Karpas-422 (cell line): ENCODE results near the gene ADGRG6. TPM values are rescaled to one million over a fixed set of nuclear protein-coding genes. Genes with fewer than 3 reads are reported as not detected.

ENCODE experiments used
- DNase-seq: peaks from one replicate; pipeline ENCODE4 v3.0.0-alpha.2; 2015
- H2AFZ ChIP-seq: fragments of 200-600 bp; sonication (generic); 2 replicates; pipeline ENCODE4 v1.6.1; 2014; ENCODE audit warnings: antibody characterized with exemption, low read length, mixed read lengths
- H3K27ac ChIP-seq: fragments of 200-600 bp; sonication (generic); 2 replicates; pipeline ENCODE4 v1.5.1; 2014; ENCODE audit warnings: mild to moderate bottlenecking, low read length, moderate library complexity
- H3K27me3 ChIP-seq: fragments of 200-600 bp; sonication (generic); 2 replicates; pipeline ENCODE4 v1.6.1; 2014; ENCODE audit warnings: low read length, mixed read lengths
- H3K36me3 ChIP-seq: fragments of 200-600 bp; sonication (generic); 2 replicates; pipeline ENCODE4 v1.6.1; 2014; ENCODE audit warnings: low read length, mixed read lengths; ENCODE audit not compliant: insufficient read depth
- H3K4me1 ChIP-seq: fragments of 200-600 bp; sonication (generic); 2 replicates; pipeline ENCODE4 v1.6.1; 2014; ENCODE audit warnings: mild to moderate bottlenecking, low read length, mixed read lengths
- H3K4me2 ChIP-seq: fragments of 200-600 bp; sonication (generic); 2 replicates; pipeline ENCODE4 v1.6.1; 2014; ENCODE audit warnings: low read length, low read depth, mild to moderate bottlenecking; ENCODE audit not compliant: poor library complexity, severe bottlenecking
- H3K4me3 ChIP-seq: fragments of 200-600 bp; sonication (generic); 2 replicates; pipeline ENCODE4 v1.5.1; 2014; ENCODE audit warnings: mild to moderate bottlenecking, antibody characterized with exemption, low read length, mixed read lengths
- H3K79me2 ChIP-seq: fragments of 200-600 bp; sonication (generic); 2 replicates; pipeline ENCODE4 v1.6.1; 2014; ENCODE audit warnings: mild to moderate bottlenecking, low read length, mixed read lengths
- H3K9ac ChIP-seq: fragments of 200-600 bp; sonication (generic); 2 replicates; pipeline ENCODE4 v1.6.0; 2014; ENCODE audit warnings: low read length
- H3K9me2 ChIP-seq: fragments of 200-600 bp; sonication (generic), shearing (Covaris generic); replicated peaks from 2 replicates; pipeline ENCODE4 v1.6.0; 2014; ENCODE audit warnings: mild to moderate bottlenecking, low read length, moderate library complexity; ENCODE audit not compliant: insufficient read depth
- H3K9me3 ChIP-seq: fragments of 300-700, 200-600 bp; sonication (generic); 2 replicates; pipeline ENCODE4 v1.6.1; 2014; ENCODE audit warnings: low read length, mixed read lengths
- H4K20me1 ChIP-seq: fragments of 200-600 bp; sonication (generic); 2 replicates; pipeline ENCODE4 v1.6.1; 2014; ENCODE audit warnings: mild to moderate bottlenecking, antibody characterized with exemption, low read length, low read depth; ENCODE audit not compliant: insufficient read depth
- total RNA-seq: library from RNA; depleted of rRNA; stranded (reverse); fragments of >200 nt; shearing (Covaris generic); gene quantifications from 2 replicates; pipeline ENCODE4 v1.2.3, GENCODE V29; 2014; ENCODE audit warnings: low replicate concordance

Gene ADGRG6
- total RNA-seq, 1 experiment from 2014 or later = not detected

DNA sequence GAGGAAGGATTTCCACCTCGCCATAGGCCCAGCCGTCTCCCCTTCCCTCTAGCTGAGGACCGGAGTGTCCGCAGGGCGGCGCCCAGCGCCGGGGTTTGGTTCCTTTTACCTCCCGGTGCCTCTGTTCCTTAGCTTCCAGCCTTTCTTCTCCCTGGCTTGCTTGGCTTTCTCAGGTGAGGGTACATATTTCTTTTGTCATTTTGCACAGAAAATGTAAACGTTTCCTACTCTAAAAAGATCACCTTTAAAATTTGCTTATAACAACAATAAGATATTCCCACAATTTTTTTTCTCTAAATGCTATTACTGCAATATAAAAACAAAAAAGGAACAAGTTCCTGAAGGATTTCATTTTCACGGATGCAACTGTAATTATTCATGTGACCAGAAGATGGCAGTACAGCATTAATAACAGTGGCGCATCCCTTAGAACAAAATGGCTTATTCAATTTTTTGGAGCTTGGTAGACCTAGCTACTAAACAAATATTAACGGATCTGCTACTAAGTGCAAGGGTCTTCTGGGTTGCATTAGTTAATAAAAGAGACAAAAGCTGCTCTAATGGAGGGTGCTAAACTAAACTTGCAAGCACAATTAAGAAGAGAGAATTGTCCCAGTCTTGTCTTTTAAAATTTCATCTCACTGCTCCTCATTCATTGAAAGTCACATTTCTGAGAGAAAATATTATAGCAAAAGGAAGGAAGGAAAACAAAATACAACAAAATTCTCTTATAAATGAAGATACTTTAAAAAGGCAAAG, 172.9 kb downstream of the ADGRG6 start:
- Histone ChIP-seq H3K9me3 (no peaks in the 10 kb centered on the region), H3K9me2 (no peaks in the 10 kb centered on the region), H3K27ac (no peak overlapping the region), H3K9ac (no peak overlapping the region), H3K79me2 (no peaks in the 10 kb centered on the region), H2AFZ (no peak overlapping the region), H3K4me1 (peaks cover 3% of the 10 kb centered on the region), H3K36me3 (no peaks in the 10 kb centered on the region), H3K4me3 (no peak overlapping the region), H4K20me1 (no peaks in the 10 kb centered on the region), H3K4me2 (no peak overlapping the region), H3K27me3 (no peaks in the 10 kb centered on the region)
- peak; percentile 70 for DNase-seq

DNA sequence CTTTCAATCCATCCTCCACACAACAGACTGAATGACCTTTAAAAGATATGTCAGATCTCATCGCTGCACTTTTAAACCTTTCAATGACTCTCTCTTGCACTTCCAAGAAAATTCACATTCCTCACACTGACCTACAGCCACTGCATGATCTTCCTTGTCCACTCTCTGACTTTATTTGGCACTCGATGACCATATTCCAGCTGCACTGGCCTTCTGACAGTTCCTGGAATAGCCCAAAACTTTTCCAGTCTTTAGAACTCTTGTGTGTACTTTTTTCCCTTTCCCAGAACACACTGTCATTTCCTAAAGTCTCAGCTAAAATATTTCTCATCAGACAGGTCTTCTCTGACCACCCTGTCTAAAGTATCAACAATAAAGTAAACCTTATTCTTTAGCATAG, 174.6 kb downstream of the ADGRG6 start:
- H2AFZ ChIP-seq = no peak overlapping the region
- H3K4me2 ChIP-seq = no peak overlapping the region
- no peak for DNase-seq
- no peak overlapping the region for H3K27ac ChIP-seq
- no peaks in the 10 kb centered on the region for H3K36me3 ChIP-seq
- no peaks in the 10 kb centered on the region for H3K9me2 ChIP-seq
- H3K4me3 ChIP-seq = no peak overlapping the region
- H3K4me1 ChIP-seq = peaks cover 3% of the 10 kb centered on the region
- H3K9me3 ChIP-seq = no peaks in the 10 kb centered on the region
- no peak overlapping the region for H3K9ac ChIP-seq
- no peaks in the 10 kb centered on the region for H4K20me1 ChIP-seq
- no peaks in the 10 kb centered on the region for H3K27me3 ChIP-seq
- no peaks in the 10 kb centered on the region for H3K79me2 ChIP-seq

DNA sequence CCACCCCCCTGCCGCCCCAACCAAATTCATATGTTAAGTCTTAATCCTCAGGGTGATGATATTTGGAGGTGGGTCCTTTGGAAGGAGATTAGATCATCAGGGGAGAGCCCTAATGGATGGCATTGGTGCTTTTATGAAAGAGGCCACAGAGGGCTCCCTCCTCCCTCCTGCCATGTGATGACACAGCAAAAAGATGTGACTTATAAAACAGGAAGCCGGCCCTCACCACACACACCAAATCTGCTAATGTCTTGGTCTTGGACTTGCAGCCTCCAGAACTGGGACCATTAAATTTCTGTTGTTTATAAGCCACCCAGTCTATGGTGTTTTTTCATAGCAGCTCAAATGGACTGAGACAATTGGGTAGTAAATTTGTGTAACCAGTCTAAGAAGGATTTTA, 176.3 kb downstream of the ADGRG6 start:
- Histone ChIP-seq H2AFZ (peak overlapping the region; percentile 57; the same call in 1 of the 2 replicates), H3K4me3 (no peak overlapping the region), H4K20me1 (no peaks in the 10 kb centered on the region), H3K27me3 (no peaks in the 10 kb centered on the region), H3K4me2 (no peak overlapping the region), H3K9me3 (no peaks in the 10 kb centered on the region), H3K36me3 (no peaks in the 10 kb centered on the region), H3K9ac (no peak overlapping the region), H3K9me2 (no peaks in the 10 kb centered on the region), H3K79me2 (no peaks in the 10 kb centered on the region), H3K27ac (no peak overlapping the region), H3K4me1 (peaks cover 3% of the 10 kb centered on the region)
- peak; percentile 80 for DNase-seq

GRCh38 chr6:142481466-142481865, 179.7 kb downstream of the ADGRG6 start:
- Histone ChIP-seq H3K4me3 (no peak overlapping the region), H3K36me3 (no peaks in the 10 kb centered on the region), H4K20me1 (no peaks in the 10 kb centered on the region), H2AFZ (no peak overlapping the region), H3K4me1 (peaks cover 3% of the 10 kb centered on the region), H3K27me3 (no peaks in the 10 kb centered on the region), H3K27ac (no peak overlapping the region), H3K4me2 (no peak overlapping the region), H3K79me2 (no peaks in the 10 kb centered on the region), H3K9ac (no peak overlapping the region), H3K9me2 (no peaks in the 10 kb centered on the region), H3K9me3 (no peaks in the 10 kb centered on the region)
- DNase-seq = no peak

- no peaks in the 10 kb centered on the region for H3K9me2 ChIP-seq
- no peak overlapping the region for H2AFZ ChIP-seq
- peaks cover 3% of the 10 kb centered on the region for H3K4me1 ChIP-seq
- H4K20me1 ChIP-seq = no peaks in the 10 kb centered on the region
- no peak overlapping the region for H3K27ac ChIP-seq
- H3K36me3 ChIP-seq = no peaks in the 10 kb centered on the region
- no peaks in the 10 kb centered on the region for H3K9me3 ChIP-seq
- H3K4me3 ChIP-seq = no peak overlapping the region
- H3K27me3 ChIP-seq = no peaks in the 10 kb centered on the region
- H3K4me2 ChIP-seq = no peak overlapping the region
- no peak for DNase-seq
- H3K9ac ChIP-seq = no peak overlapping the region
- H3K79me2 ChIP-seq = no peaks in the 10 kb centered on the region
Observed at GRCh38 chr6:142482249-142482648, 180.4 kb downstream of the ADGRG6 start.

GRCh38 chr6:142482974-142483373, 181.2 kb downstream of the ADGRG6 start:
- no peaks in the 10 kb centered on the region for H3K79me2 ChIP-seq
- H3K4me2 ChIP-seq = no peak overlapping the region

DNA sequence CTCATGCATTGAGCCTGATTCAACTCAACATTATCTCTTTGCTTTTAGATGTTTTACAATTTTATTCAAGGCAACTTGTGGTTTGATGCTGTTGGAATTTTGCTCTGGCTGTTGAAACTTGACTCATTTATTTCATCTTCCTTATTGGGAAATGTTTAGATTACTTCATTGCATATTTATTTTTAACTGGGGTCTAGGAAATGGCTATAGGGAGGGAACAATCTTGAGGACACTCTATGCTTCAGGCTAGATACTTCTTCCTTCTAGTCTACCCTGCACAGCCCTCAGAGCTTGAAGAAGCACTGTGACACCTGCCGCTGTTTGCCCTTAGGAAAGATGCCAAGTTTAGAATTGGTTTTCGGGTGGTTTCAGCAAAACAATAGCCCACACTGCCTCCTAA, 183.4 kb downstream of the ADGRG6 start:
- DNase-seq = no peak
- Histone ChIP-seq H3K36me3 (no peaks in the 10 kb centered on the region), H4K20me1 (no peaks in the 10 kb centered on the region), H3K4me3 (no peak overlapping the region), H3K27ac (no peak overlapping the region), H3K27me3 (no peaks in the 10 kb centered on the region), H3K9me2 (no peaks in the 10 kb centered on the region), H3K4me1 (no peaks in the 10 kb centered on the region), H3K79me2 (no peaks in the 10 kb centered on the region), H2AFZ (no peak overlapping the region), H3K4me2 (no peak overlapping the region), H3K9me3 (no peaks in the 10 kb centered on the region), H3K9ac (no peak overlapping the region)

More at GRCh38 chr6:142482974-142483373, 181.2 kb downstream of the ADGRG6 start:
- H3K9ac ChIP-seq = no peak overlapping the region
- H4K20me1 ChIP-seq = no peaks in the 10 kb centered on the region
- H3K9me3 ChIP-seq = no peaks in the 10 kb centered on the region
- no peaks in the 10 kb centered on the region for H3K27me3 ChIP-seq
- no peak overlapping the region for H3K27ac ChIP-seq
- H3K9me2 ChIP-seq = no peaks in the 10 kb centered on the region
- H3K4me3 ChIP-seq = no peak overlapping the region
- H3K4me1 ChIP-seq = peaks cover 3% of the 10 kb centered on the region
- H2AFZ ChIP-seq = no peak overlapping the region
- DNase-seq = no peak
- H3K36me3 ChIP-seq = no peaks in the 10 kb centered on the region

DNA sequence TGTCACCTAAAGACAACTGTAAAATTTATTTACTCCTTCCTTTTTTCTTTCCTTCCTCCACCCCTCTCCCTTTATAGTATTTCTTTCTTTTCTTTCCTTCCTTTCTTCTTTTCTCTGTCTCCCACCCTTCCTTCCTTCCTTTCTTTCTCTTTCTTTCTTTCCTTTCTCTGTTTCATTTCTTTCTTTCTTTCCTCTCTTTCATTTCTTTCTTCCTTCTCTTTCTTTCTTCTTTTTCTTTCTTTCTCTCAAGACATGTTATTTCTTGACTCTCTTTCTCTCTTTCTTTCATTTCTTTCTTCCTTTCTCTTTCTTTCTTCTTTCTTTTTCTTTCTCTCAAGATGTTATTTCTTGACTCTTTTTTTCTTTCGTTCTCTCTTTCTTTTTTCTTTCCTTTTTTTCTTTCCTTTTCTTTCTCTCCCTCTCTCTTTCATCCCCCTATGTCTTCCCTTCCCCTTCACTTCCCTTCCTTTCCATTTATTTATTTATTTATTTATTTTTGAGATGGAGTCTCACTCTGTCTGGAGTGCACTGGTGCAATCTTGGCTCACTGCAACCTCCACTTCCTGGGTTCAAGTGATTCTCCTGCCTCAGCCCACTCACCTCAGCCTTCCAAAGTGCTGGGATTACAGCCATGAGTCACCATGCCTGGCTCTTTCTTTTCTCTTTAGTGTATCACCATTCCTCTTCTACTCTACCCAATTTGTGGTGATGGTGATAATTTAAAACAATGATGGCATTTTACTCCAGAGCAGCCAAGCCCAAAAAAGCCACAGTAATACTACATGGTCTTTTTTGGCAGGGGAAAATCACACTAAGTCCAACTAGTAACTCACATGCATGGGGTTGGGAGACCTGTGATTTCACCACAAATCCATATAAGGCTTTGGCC, 188.2 kb downstream of the ADGRG6 start:
- Histone ChIP-seq H3K27ac (no peak overlapping the region), H3K4me1 (no peaks in the 10 kb centered on the region), H3K79me2 (no peaks in the 10 kb centered on the region), H3K9me2 (no peaks in the 10 kb centered on the region), H3K4me2 (no peak overlapping the region), H4K20me1 (no peaks in the 10 kb centered on the region), H3K27me3 (no peaks in the 10 kb centered on the region), H3K4me3 (no peak overlapping the region), H2AFZ (no peak overlapping the region), H3K36me3 (no peaks in the 10 kb centered on the region), H3K9ac (no peak overlapping the region), H3K9me3 (no peaks in the 10 kb centered on the region)
- no peak for DNase-seq
